Neural crest cell (in vitro differentiated cells): ENCODE results near the gene PMPCB. TPM values are rescaled to one million over a fixed set of nuclear protein-coding genes. Genes with fewer than 3 reads are reported as not detected.

ENCODE experiments used
- DNase-seq: peaks from one replicate; pipeline ENCODE4 v3.0.0; 2021; ENCODE audit warnings: low read depth, mixed read lengths, low spot score
- H3K27ac Mint-ChIP-seq: one replicate; pipeline ENCODE4 v1.8.0; 2021; ENCODE audit warnings: mild to moderate bottlenecking, mixed read lengths; ENCODE audit not compliant: unreplicated experiment
- H3K27me3 Mint-ChIP-seq: 2 replicates; pipeline ENCODE4 v1.8.0; 2021; ENCODE audit warnings: low read depth, mild to moderate bottlenecking, mixed read lengths
- H3K36me3 Mint-ChIP-seq: 2 replicates; pipeline ENCODE4 v1.8.0; 2021; ENCODE audit warnings: low read depth, mild to moderate bottlenecking, mixed read lengths
- H3K4me1 Mint-ChIP-seq: 2 replicates; pipeline ENCODE4 v1.8.0; 2021; ENCODE audit warnings: mixed read lengths
- H3K4me3 Mint-ChIP-seq: one replicate; pipeline ENCODE4 v1.8.0; 2021; ENCODE audit warnings: mild to moderate bottlenecking, mixed read lengths
- H3K9me3 Mint-ChIP-seq: 2 replicates; pipeline ENCODE4 v1.8.0; 2021; ENCODE audit warnings: mixed read lengths
- total RNA-seq: library from RNA; stranded (reverse); gene quantifications from 2 replicates; pipeline ENCODE4 v1.2.1, GENCODE V29; 2021
- TF ChIP-seq, protein P1 (sequence below): fragments of 200-600 bp; sonication (generic); conservative IDR thresholded peaks from 2 replicates; pipeline ENCODE4 v1.5.0; 2021; ENCODE audit warnings: antibody characterized with exemption, mild to moderate bottlenecking

PMPCB gene
- total RNA-seq, 1 donor from 2014 or later = 64.4 TPM

DNA sequence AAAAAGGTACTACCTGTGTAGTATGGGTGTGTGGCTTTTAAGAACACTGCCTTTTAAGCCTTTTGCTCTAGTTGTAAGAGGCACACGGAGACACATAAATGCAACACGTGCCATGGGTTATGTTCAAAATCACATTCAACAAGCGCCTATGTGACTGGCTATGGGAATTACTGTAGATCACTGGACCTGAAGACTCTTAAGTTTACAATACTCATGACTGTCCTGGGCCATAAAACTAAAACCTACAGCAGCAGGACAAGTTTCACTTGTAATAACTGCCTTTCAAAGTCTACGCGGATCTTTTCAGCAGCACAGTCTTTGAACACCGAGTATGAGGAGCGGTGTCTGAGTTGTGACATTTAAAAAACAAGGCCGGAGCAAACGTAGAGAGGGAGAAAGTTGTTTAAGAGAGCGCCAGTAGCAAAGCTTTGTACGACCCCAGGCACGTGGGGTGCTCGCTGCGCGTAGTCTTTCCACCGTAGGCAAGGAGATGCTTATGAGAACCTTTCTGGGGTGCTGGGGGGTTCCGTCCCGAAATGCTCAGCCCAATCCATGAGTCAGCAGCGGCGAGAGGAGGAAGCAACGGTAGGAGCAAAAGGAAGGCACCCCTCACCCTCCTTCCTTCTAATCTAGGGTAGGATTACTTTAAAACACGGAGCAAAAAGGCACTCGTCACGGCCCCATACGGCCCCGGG is 46.7 kb downstream of the PMPCB start:
- no peak for DNase-seq
- peaks cover 46% of the 10 kb centered on the region for H3K4me1 Mint-ChIP-seq
- H3K9me3 Mint-ChIP-seq = no peaks in the 10 kb centered on the region
- peak overlapping the region; percentile 98 for H3K4me3 Mint-ChIP-seq
- TF ChIP-seq, protein P1, sequence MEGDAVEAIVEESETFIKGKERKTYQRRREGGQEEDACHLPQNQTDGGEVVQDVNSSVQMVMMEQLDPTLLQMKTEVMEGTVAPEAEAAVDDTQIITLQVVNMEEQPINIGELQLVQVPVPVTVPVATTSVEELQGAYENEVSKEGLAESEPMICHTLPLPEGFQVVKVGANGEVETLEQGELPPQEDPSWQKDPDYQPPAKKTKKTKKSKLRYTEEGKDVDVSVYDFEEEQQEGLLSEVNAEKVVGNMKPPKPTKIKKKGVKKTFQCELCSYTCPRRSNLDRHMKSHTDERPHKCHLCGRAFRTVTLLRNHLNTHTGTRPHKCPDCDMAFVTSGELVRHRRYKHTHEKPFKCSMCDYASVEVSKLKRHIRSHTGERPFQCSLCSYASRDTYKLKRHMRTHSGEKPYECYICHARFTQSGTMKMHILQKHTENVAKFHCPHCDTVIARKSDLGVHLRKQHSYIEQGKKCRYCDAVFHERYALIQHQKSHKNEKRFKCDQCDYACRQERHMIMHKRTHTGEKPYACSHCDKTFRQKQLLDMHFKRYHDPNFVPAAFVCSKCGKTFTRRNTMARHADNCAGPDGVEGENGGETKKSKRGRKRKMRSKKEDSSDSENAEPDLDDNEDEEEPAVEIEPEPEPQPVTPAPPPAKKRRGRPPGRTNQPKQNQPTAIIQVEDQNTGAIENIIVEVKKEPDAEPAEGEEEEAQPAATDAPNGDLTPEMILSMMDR = no peak
- H3K36me3 Mint-ChIP-seq = peaks cover 14% of the 10 kb centered on the region
- peak overlapping the region; percentile 97 for H3K27ac Mint-ChIP-seq
- H3K27me3 Mint-ChIP-seq = no peaks in the 10 kb centered on the region

DNA sequence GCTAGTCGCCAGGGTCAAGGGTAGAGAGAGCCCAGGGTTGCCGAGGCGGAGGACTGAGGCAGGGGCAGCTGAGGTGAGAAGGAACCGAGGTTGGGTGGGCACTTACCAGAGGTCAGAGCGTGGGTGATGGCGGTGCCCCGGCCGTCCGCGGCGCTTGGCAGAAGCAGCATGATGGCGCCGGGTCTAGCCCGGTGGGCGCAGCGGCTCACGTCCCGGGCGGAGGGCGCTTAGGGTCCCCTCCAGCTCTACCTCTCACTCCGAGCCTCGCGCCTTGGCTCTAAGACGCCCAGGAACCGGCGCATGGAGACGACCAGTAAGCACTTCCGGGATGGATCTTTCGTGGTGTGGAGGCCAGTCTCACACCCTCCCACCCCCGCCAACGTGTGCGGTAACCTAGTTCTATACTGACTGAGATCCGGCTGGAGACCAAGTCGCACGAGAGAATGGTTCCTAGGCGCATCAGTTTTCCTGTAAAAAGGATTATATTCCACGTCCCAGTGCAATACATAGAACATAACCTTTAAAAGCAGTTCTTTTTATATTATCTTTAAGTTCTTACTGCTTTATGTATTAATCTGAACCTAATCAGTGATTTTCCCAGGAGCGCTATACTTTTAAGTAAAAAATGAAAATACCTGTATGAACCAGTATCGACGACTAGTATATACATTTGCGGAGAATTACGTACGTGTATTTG is 47.4 kb downstream of the PMPCB start, which contains the start of gene DNAJC2:
DNAJC2 (minus strand) TSS at position 315 of the 697 bp plus-strand sequence; CDS start at position 170, 145 bp downstream.
- H3K36me3 Mint-ChIP-seq = peaks cover 8% of the 10 kb centered on the region
- H3K27me3 Mint-ChIP-seq = no peaks in the 10 kb centered on the region
- peak within 1 kb of the TSS; percentile 97 for H3K27ac Mint-ChIP-seq
- peak; percentile 75 for DNase-seq
- peaks cover 51% of the 10 kb centered on the region for H3K4me1 Mint-ChIP-seq
- TF ChIP-seq, protein P1 = no peak
- H3K9me3 Mint-ChIP-seq = no peaks in the 10 kb centered on the region
- peak within 1 kb of the TSS; percentile 99 for H3K4me3 Mint-ChIP-seq

DNA sequence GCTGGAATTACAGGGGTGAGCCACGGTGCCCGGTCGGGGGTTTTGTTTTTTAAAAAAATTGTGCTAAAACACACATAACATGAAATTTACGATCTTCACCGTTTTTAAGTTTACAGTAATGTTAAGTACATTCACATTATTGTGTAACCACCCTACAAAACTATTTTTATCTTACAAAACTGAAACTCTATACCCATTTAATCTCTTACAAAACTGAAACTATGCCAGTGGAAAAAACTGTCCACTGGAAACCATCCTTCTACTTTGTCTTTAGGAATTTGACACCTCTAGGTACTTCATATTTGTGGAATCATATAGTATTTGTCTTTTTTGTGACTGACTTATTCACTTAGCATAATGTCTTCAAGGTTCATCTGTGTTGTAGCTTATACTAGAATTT is 49.2 kb downstream of the PMPCB start:
- no peaks in the 10 kb centered on the region for H3K9me3 Mint-ChIP-seq
- peaks cover 44% of the 10 kb centered on the region for H3K4me1 Mint-ChIP-seq
- H3K27ac Mint-ChIP-seq = no peak overlapping the region
- no peaks in the 10 kb centered on the region for H3K27me3 Mint-ChIP-seq
- DNase-seq = no peak
- H3K36me3 Mint-ChIP-seq = no peaks in the 10 kb centered on the region
- H3K4me3 Mint-ChIP-seq = peak overlapping the region; percentile 99
- TF ChIP-seq, protein P1 = no peak

DNA sequence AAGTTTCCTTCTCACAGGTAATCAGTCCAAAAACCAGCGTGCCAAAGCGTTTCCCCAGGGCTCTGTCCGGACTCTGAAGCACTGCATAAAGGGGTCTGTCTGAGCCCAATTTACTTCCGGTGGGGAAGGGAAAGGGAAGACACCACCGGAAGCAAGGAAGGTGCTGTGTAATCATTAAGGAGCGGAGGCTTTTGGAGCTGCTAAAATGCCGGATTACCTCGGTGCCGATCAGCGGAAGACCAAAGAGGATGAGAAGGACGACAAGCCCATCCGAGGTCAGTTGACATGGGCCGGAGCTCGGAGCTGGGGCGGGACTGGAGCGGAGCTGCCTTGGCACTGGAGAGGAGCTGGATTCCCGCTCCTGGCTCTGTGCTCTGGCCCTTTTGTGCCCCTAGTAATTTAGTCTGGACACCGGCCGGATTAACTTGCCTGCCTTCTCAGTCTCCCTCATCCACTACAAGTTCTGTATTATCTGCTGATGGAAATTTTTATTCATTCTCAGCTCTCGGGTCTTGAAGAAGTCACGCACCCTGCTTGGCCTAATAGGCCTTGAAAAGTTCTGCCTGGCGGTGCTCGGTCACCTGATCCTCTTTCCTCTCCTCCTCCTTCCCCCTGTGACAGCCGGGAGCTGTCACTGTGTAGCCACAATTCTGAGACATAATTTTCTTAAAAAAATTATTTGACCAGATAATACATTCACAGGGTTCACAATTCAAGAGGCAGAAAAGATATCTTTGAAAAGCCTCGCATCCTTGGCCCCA is 50.5 kb downstream of the PMPCB start, which contains the start of gene PSMC2:
PSMC2 (plus strand) TSS at position 137 of the 761 bp plus-strand sequence; CDS start at position 206, 69 bp downstream.
- H3K27me3 Mint-ChIP-seq = no peaks in the 10 kb centered on the region
- H3K4me3 Mint-ChIP-seq = peak within 1 kb of the TSS; percentile 99

DNA sequence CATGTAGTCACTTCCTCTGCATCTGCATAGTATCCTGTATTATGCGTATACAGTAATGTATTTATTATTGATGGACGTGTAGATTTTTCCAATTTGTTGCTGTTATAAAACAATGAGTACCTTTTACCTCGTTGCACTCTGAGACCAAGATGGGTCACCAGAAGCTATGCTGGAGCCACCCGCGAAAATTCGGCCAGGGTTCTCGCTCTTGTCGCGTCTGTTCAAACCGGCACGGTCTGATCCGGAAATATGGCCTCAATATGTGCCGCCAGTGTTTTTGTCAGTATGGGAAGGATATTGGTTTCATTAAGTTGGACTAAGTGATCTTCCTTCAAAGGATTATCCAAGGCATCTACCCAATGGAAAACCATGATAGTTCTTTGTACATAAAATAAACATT is 51.2 kb downstream of the PMPCB start:
- Mint-ChIP-seq H3K4me1 (peaks cover 35% of the 10 kb centered on the region), H3K9me3 (no peaks in the 10 kb centered on the region), H3K27ac (no peak overlapping the region), H3K36me3 (no peaks in the 10 kb centered on the region), H3K27me3 (no peaks in the 10 kb centered on the region), H3K4me3 (peak overlapping the region; percentile 99)
- no peak for DNase-seq
- TF ChIP-seq, protein P1 = no peak

More for the DNA sequence above, 50.5 kb downstream of the PMPCB start, which contains the start of gene PSMC2:
- Mint-ChIP-seq H3K27ac (peak within 1 kb of the TSS; percentile 99), H3K4me1 (peaks cover 37% of the 10 kb centered on the region), H3K9me3 (no peaks in the 10 kb centered on the region), H3K36me3 (no peaks in the 10 kb centered on the region)
- TF ChIP-seq, protein P1 = no peak
- DNase-seq = peak; percentile 69
